ENCODE results near the gene SSX4B.

DNA sequence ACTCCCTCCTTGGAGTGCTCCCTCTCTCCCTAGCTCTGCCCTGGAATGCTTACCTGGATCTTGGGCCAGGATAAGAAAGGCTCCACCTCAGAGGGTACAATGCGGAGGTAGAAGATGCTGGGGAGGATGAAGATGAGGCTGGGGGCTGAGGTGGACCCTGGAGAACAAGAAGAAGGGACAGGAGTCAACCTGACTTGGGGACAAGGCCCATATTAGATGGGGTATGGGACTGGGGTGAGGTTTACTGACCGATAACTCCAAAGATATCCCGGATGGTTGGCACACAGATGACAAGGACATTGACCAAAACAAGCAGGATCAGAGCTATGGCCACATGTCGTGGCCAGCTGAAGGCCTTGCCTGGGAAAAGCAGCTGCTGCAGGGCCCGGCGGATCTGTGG lies 47.7 kb upstream of the SSX4B start:
- TF ChIP-seq CTCF (conservative IDR thresholded peaks at IDR 0.05; ENCODE audit: low read depth, low read length) (no peak), EZH2phosphoT487 (IDR thresholded peaks at IDR 0.05; ENCODE audit: borderline replicate concordance, low read length) (no peak), EZH2 (IDR thresholded peaks at IDR 0.05; ENCODE audit: low read length, unreplicated experiment) (no peak)
